COLO668 (cell line): ENCODE results near the gene DOCK3.
A peak's percentile ranks its signal among the peaks of the same experiment; 100 is the strongest.

Source experiments
- DNase-seq: peaks from one replicate; lab custom pipeline; 2025; ENCODE audit not compliant: unreplicated experiment; lab: John Stamatoyannopoulos, UW

DOCK3 gene

GRCh38 chr3:50674349-50675178 is at the start of gene DOCK3:
Gene DOCK3, plus strand, starts transcription at chr3:50674927. Its CDS starts 337 bp downstream, at chr3:50675264.
- peak; percentile 81 for DNase-seq

GRCh38 chr3:50625231-50626182 is 49.2 kb upstream of the DOCK3 start:
- DNase-seq = no peak

- DNase-seq = no peak
Measured at GRCh38 chr3:50626401-50626800, 48.3 kb upstream of the DOCK3 start.

DNA sequence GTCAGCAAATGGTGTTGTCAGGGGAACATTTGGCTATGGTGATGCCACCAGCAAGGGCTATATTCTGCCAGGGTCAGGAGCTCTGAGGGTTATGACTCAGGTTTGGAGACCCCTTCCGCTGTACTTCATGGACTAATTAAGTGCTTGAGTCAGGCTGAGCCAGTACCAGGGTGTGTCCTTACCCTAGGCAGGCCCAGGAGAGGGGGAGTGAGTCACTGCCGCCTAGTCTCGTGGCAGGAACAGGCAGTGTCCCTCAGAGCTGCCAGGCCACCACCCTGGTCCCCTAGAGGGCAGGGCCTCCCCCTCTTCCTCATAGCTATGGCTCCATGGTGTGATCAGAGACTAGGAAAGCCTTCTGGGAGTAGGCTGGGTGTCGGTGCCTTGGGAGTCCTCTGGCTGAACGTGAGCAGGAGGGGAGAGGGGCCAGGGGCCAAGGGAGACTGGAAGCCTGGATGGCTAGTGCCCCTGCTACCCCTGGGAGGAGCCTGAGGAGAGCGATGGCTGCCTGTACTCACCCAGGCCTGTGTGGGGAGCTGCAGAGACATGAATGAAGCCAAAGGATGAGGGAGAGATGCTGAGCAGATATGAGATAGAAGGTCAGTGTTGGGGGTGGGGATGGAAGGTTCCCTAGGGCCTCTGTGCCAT is 47.2 kb upstream of the DOCK3 start:
- DNase-seq = peak; percentile 7

- DNase-seq = no peak
Measured at GRCh38 chr3:50628601-50629000, 46.1 kb upstream of the DOCK3 start.

- DNase-seq = peak; percentile 70
Measured at GRCh38 chr3:50630394-50630793, 44.3 kb upstream of the DOCK3 start.

DNA sequence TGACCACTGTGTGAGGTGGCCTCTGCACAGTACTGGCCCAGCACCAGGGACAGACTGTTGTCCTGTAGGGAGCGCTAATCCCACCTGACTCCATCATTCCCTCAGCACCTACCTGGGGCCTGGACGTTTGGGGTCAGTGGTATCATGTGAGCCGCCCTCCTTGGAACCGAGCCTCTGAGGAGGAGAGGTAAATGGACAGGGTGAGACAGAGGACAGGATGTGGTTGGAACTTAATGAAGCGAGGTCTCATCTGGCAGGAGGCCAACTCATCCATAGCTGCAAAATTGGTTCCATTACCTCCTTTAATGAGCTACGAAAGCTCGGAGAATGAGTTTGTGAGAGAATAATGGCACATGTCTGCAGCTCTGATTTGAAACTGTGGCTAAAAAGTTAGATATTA is 43.9 kb upstream of the DOCK3 start:
- peak; percentile 76 for DNase-seq

- no peak for DNase-seq
Measured at GRCh38 chr3:50632450-50632849, 42.3 kb upstream of the DOCK3 start.

DNA sequence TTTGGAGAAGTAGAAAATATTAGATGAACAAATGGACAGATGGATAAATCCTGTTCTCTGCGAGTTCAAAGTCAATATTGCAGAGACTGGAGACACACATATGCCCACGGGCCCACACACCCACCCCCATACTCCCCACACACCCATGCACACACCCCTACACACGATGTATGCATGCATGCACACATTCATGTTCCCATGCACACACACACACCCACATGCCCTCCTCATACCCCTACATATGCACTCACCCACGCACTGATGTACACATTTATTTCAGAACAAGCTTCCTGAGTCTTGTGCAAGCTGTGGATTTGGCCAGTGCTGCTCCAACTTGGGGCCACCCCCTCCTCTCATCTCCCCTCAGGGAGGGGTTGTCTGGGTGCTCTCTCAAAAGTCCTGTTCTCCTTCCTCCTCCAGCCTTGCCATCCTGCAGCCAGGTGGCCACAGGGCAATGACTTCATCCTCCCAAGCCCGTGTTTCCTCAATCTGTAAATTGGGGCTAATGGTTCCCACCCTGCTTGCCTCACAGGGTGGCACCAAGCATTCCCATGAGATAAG is 41.4 kb upstream of the DOCK3 start:
- no peak for DNase-seq

- no peak for DNase-seq
Measured at GRCh38 chr3:50635066-50635465, 39.7 kb upstream of the DOCK3 start.

DNA sequence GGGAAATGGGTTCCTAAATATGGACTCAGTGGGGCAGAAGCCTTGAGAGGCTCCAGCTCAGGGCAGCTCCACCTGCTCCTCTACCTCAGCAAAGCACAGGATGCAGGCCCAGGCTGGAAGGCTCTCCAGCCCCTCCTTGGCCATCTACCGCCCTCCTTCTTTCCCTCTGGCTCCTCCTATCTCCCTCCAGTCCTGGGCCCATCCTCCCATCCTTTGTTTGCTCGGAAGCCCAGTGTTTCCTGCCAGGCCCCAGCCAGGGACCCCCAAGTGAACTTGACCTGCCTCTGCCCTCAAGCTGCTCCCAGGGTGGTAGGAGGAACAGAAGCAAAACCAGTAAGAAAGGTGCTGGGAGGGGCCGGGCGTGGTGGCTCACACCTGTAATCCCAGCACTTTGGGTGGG is 37.7 kb upstream of the DOCK3 start:
- no peak for DNase-seq

GRCh38 chr3:50637945-50638344 is 36.8 kb upstream of the DOCK3 start:
- no peak for DNase-seq

GRCh38 chr3:50639055-50639494 is 35.7 kb upstream of the DOCK3 start:
- DNase-seq = no peak

DNA sequence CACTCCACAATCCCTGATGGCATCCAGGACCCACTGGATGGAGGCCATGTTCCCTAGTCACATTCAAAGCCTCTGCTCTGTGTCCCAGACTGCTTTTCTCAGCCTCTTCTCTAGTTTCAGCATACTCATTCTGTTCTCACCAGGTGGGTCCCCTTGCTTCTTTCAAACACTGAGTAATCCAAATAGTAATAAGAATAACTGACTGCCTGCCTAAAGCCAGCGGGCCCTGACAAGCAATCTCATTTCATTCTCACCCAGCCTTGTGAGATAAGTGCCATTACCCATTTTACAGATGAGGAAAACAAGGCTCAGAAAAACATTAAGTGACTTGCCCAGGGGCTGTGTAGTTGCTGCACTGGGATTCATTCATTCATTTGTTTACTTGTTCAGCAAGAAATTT is 32.3 kb upstream of the DOCK3 start:
- DNase-seq = no peak

DNA sequence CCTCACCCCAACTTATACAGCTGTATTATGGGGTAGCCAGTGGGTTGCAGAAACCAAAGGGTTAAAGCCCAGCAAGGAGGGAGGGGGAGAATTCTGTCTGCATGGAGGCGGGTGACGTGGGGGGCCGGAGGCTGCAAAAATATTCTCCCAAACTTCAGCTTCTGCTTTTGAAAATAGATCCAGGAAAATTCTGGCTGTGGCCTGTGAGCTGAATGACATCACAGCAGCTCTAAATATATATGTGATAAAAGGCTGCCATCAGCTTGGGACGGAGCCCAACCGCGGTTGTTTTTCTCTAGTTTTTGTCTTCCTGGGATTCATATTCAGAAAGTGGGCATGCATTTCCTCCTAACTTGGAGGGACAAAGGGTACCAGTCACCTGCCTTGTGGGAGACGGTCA is 30.2 kb upstream of the DOCK3 start:
- no peak for DNase-seq

DNA sequence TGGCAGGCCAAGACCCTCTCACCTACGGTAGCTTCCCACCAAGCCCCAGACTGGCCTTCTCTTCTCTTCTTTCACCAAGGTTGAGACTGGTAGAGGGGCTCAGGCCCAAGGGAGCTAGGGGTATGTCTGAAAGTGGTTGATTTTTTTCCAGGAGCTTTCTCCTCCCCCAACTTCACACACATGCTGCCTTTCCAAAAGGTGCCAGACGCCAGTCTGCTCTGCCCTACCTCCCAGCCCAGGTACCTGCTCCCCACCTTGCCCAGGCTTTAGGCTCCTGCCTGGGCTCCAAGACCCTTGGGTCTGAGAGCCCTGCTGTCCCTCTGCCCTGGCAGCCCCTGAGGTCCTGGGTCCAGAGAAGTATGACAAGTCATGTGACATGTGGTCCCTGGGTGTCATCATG is 29.3 kb upstream of the DOCK3 start:
- DNase-seq = no peak

GRCh38 chr3:50648313-50648712 is 26.4 kb upstream of the DOCK3 start:
- no peak for DNase-seq

- DNase-seq = no peak
Measured at GRCh38 chr3:50648944-50649343, 25.8 kb upstream of the DOCK3 start.

- DNase-seq = no peak
Measured at GRCh38 chr3:50649451-50649931, 25.2 kb upstream of the DOCK3 start.

DNA sequence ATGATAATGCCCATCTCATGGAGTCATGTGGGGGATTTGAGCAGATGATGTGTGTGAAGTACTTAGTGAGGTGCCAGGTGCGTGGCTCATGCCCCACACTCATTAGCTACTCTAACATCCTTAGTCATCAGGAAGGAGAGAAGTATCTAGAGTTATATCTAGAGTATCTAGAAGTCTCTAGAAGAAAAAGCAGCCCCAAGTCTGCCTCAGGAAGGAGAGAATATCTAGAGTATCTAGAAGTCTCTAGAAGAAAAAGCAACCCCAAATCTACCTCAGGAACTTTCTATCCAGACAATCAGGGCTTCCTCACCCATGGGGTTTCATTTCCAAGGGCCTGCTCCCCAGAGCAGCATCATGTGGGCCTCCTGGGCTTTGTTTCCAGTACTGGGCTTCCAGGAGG is 24.7 kb upstream of the DOCK3 start:
- DNase-seq = no peak

DNA sequence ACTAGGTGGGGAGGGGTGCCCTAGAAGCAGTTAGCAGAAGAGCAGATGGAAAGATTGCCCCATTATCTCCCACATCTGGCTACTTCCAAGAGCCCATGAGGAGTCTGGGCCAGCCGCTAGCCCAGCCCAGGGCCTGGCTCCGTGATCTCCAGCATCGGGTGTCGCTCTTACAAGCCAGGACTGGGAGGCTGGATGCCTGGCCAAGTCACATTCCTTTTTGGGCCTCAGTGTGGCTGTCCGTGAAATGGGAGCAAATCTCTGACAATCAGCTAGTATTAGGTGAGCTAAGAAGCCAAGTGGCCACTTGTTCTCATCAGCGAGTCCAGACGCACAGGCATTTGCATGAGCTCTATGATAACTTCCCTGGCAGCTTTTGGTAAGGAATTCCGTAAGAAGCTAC is 23.3 kb upstream of the DOCK3 start:
- no peak for DNase-seq
